HG03439 (cell line): Measurements from ENCODE around the gene LGALS7.
"Not testable (repeated sequence)": the region's sequence is repeated elsewhere in the genome, so short reads cannot be mapped to it uniquely, and the experiment has no call there.

Experiments
- ATAC-seq: cut with Tn5 transposase; IDR thresholded peaks from one replicate; pipeline ENCODE4 v1.9.1; 2021; ENCODE audit warnings: mild to moderate bottlenecking, moderate library complexity; ENCODE audit not compliant: unreplicated experiment

Gene LGALS7

DNA sequence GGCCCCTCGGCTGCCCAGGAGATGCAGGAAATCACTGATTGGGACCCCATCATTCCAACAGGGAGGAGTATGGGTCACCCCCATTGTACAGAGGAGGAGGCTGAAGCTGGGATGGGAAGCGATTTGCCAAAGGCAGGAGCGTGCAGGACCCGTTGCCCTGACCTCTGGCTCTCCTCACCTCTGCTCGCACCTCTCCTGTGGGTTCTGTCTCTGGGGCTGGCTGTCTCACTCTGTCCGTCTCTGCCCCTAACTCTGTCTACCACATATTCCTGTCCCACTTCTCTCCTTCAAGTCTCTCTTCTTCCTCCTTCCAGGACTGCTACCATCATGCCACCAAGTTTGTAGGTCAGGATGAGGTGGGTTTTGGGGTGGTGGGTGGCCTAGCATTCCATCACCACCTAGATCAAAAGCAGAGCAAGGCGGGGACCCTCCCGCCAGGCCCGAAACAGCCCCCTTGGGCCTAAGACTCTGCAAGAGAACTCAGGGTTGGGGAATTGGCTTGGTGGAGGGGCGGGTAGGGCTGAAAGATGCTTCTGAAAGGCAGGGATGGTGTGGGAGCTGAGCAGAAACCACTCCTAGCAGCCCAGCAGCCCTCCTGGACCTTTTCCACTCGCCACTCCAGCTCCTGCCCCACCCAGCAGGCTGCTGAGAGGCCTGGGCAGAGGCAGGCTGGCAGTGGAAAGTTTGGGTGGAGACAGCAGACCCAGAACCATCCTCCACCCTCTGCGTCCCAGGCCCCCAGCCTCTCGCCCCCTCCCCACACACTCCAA lies 1.0 kb upstream of the LGALS7 start:
- no peak for ATAC-seq

GRCh38 chr19:38771569-38771968 lies 1.7 kb downstream of the LGALS7 start:
- ATAC-seq = not testable (repeated sequence)

- peak; percentile 49 for ATAC-seq
These were observed 2.4 kb downstream of the LGALS7 start for GRCh38 chr19:38770949-38771275.

DNA sequence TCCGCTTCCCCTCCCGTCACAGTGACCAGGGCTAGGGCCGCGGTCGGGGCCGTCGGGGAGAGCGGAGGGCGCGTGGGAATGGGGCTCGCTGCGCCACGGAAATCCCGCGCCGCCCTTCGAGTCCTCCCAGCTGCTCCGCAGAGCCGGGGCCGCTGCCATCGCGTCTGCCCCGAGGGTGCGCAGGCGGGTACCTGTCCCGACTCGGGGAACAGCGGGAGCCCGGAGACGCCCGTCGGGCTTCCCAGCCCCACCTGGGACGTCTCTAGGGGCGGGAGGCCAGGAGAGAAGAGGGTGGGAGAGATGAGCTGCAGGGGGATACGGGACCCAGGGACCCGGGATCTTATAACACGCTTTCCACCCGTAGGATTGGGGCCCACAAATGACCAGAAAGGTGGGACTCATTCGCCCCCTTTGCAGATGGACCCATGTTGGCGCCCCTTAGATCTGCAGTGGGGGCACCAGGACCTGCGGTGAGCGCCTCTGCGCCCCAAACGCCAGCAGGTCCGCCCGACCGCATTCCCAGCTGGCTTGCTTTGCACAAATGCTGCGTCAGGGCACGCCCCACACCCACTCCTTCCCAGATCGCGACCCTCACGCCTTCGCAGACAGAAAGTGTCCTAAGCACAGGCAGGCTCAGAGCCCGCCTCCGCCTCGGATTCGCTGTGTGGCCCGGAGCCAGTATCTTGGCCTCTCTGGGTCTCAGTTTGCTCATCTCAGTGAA lies 2.9 kb downstream of the LGALS7 start:
- not testable (repeated sequence) for ATAC-seq

DNA sequence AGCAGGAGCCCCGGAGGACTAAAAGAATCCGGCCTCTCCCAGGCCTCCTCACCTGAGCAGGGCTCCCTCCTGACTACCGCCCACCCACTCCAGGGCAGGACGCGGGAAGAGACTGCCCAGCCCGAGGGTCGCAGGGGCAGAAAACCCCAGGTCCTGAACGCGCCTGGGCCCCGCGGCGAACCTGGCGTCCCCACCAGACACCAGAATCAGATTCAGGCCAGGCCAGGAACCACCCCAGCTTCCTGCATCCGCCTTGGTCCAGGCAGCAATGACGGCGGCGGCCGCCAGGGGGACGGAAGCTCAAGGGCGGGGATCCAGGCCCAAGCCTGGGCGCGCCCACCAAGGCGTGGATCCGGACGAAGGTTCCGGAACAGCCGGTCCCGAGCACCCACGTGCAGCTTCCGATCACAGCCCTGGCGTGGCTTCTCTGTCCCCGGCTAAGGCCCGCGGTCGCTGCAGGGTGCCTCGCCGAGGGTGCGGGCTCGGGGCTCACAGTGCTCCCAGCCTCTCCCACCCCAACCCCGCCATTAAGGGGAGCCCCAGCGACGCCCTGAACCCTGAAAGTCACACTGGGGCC lies 3.6 kb downstream of the LGALS7 start:
- no peak for ATAC-seq

GRCh38 chr19:38766276-38767047 lies 6.9 kb downstream of the LGALS7 start:
- no peak for ATAC-seq

DNA sequence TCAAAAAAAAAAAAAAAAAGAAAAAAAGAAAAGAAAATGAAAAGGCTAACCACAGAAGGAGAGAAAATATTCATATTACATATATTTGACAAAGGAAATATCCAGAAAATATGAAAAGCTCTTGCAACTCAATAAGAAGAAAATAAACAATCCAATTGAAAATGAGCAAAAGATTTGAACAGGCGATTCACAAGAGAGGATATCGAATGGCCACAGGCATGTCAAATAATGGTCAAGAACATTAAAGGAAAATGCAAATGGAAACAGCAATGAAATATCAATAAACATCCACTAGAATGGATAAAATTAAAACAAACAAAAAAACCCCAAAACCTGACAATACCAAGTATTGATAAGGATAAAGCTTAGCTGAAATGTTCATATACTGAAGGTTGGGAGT lies 8.1 kb downstream of the LGALS7 start:
- no peak for ATAC-seq

DNA sequence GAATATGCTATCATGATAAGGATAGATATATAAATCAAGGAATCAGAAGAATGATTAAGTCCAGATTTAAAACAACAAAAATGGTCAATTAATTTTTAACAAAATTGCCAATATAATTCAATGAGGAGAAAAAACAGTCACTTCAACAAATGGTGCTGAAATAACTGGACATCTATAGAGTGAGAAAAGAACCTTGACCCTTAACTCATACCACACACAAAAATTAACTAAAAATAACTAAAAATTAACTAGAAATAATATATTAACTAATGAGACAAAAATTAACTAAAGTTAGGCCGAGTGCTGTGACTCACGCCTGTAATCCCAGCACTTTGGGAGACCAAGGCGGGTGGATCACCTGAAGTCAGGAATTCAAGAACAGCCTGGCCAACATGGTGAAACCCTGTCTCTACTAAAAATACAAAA lies 9.5 kb downstream of the LGALS7 start:
- no peak for ATAC-seq

GRCh38 chr19:38761884-38762389 lies 11.4 kb downstream of the LGALS7 start:
- not testable (repeated sequence) for ATAC-seq

DNA sequence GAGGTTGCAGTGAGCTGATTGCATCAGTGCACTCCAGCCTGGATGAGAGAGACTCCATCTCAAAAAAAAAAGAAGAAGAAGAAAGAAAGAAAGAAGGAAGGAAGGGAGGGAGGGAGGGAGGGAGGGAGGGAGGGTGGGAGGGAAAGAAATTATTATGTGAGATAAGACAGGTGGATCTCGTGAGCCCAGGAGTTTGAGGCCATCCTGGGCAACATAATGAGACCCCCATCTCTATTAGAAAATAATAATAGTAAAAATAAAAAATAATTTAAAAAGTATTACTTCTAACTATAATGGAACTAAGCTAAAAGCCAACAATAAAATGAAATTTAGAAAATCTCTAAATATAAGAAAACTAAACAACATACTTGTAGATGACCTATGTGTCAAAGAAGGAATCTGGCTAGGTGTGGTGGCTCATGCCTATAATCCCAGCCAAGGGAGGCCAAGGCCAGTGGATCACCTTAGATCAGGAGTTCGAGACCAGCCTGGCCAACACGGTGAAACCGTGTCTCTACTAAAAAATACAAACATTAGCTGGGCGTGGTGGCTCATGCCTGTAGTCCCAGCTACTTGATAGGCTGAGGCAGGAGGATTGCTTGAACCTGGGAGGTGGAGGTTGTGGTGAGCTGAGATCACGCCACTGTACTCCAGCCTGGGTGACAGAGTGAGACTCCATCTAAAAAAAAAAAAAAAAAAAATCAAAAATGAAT lies 12.4 kb downstream of the LGALS7 start:
- ATAC-seq = not testable (repeated sequence)

- no peak for ATAC-seq
These were observed 13.7 kb downstream of the LGALS7 start for GRCh38 chr19:38759590-38760003.

DNA sequence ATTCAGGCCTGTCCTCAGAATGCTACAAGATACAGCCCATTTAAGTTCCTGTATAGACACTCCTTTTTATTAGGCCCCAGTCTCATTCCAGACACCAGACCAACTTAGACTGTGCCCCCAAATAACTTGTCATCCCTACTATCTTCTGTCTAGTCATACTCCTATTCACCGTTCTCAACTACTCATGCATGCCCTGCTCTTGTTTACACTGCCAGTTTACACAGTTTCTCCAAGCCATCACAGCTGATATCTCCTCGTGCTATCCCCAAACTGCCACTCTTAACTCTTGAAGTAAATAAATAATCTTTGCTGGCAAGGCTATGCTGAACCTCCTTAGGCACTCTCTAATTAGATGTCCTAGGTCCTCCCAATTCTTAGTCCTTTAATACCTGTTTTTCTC lies 19.1 kb downstream of the LGALS7 start:
- ATAC-seq = not testable (repeated sequence)

DNA sequence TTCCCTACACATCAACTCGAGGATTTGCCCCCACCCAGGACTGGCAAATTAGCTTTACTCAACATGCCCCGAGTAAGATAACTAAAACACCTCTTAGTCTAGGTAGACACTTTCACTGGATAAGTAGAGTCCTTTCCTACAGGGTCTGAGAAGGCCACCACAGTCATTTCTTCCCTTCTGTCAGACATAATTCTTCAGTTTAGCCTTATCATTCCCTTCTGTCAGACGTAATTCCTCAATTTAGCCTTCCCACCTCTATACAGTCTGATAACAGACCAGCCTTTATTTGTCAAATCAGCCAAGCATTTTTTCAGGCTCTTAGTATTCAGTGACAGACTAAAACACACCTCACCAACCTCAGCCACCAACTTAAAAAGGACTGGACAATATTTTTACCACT lies 19.5 kb downstream of the LGALS7 start:
- ATAC-seq = not testable (repeated sequence)

GRCh38 chr19:38745316-38745715 lies 28.0 kb downstream of the LGALS7 start:
- no peak for ATAC-seq

- no peak for ATAC-seq
These were observed 28.4 kb downstream of the LGALS7 start for GRCh38 chr19:38744874-38745273.

- no peak for ATAC-seq
These were observed 29.0 kb downstream of the LGALS7 start, which contains the start of gene CAPN12 for GRCh38 chr19:38744298-38744681. CAPN12 (minus strand) TSS chr19:38744474; CDS start chr19:38744165, 309 bp downstream.

GRCh38 chr19:38743394-38744297 lies 29.7 kb downstream of the LGALS7 start:
- no peak for ATAC-seq

GRCh38 chr19:38742906-38743305 lies 30.4 kb downstream of the LGALS7 start:
- ATAC-seq = no peak

DNA sequence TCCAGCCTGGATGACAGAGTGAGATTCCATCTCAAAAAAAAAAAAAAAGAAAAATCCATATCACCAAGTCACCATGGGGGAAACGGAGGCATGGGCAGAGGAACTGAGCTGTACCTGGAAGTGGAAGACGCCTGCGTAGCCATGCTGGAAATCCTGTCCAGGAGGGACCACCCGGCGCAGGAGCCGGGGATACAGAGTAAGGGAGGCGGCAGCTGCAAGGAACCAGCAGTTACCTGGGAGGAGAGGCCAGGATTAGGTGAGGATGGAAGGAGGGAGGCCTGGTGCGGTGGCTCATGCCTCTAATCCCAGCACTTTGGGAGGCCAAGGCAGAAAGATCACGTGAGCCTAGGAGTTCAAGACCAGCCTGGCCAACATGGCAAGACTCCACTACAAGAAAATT lies 31.0 kb downstream of the LGALS7 start:
- ATAC-seq = no peak
